GM12878 (cell line): ENCODE data around the gene SLC15A3. TPM values are rescaled to one million over a fixed set of nuclear protein-coding genes. Genes with fewer than 3 reads are reported as not detected.

Experiments
- ATAC-seq: fragments of 200-7000 bp; cut with Tn5 transposase; 3 replicates; pipeline ENCODE4 v1.9.1; 2020; ENCODE audit warnings: mild to moderate bottlenecking, moderate library complexity
- BruUV-seq: library from RNA; stranded (reverse); fragments of 400-500 nt; replicated peaks from 2 replicates; lab custom pipeline; 2021; lab: Mats Ljungman, UMichigan
- CTCF ChIA-PET: fragments of 300-600 bp; sonication (Branson Sonifier 250); formaldehyde crosslinking; extraction: SDS; loops from one replicate; lab custom pipeline; 2021; ENCODE audit warnings: inconsistent platforms; lab: Yijun Ruan, JAX
- POLR2A ChIA-PET: fragments of 350-600 bp; formaldehyde crosslinking; extraction: SDS; loops from one replicate; lab custom pipeline; 2021; ENCODE audit warnings: inconsistent platforms; lab: Charles Lee
- RAD21 ChIA-PET: fragments of 300-600 bp; sonication (Branson Sonifier 250); formaldehyde crosslinking; loops from one replicate; lab custom pipeline; 2023; ENCODE audit warnings: antibody characterized with exemption; ENCODE audit not compliant: unreplicated experiment; lab: Charles Lee
- SMC1A ChIA-PET: fragments of 300-600 bp; sonication (Branson Sonifier 250); formaldehyde crosslinking; loops from one replicate; lab custom pipeline; 2023; ENCODE audit not compliant: unreplicated experiment, uncharacterized antibody; lab: Charles Lee
- DNase-seq: peaks from one replicate; pipeline ENCODE4 v3.0.0-alpha.2; 2011; ENCODE audit warnings: low read depth, low spot score
- FAIRE-seq: peaks from 3 replicates; lab custom pipeline; 2011; peaks lifted over from hg19 to GRCh38; lab: Jason Lieb, UNC
- H2AFZ ChIP-seq: 2 replicates; pipeline ENCODE4 v1.6.0; 2011; ENCODE audit warnings: low read depth, low read length, control low read depth; ENCODE audit not compliant: control insufficient read depth
- H3K27ac ChIP-seq: 2 replicates; pipeline ENCODE4 v1.5.1; 2011; ENCODE audit warnings: control low read depth; ENCODE audit not compliant: control insufficient read depth, insufficient read depth
- H3K27me3 ChIP-seq, 2 experiments: replicated peaks in 1 of 2; 2 replicates each; pipeline versions ENCODE4 v1.6.0 to v1.6.1; 2011; ENCODE audit warnings: low read length in 1 of 2; ENCODE audit not compliant: control insufficient read depth in 2 of 2, insufficient read depth in 2 of 2
- H3K36me3 ChIP-seq, 2 experiments: 2 replicates each; pipeline ENCODE4 v1.5.1; 2011; ENCODE audit warnings: low read length in 1 of 2; ENCODE audit not compliant: control insufficient read depth in 2 of 2, insufficient read depth in 2 of 2
- H3K4me1 ChIP-seq: 2 replicates; pipeline ENCODE4 v1.6.1; 2011; ENCODE audit warnings: mild to moderate bottlenecking, low read length, moderate library complexity, mixed read lengths; ENCODE audit not compliant: control insufficient read depth, insufficient read depth
- H3K4me2 ChIP-seq: 2 replicates; pipeline ENCODE4 v1.6.0; 2011; ENCODE audit warnings: control low read depth; ENCODE audit not compliant: control insufficient read depth, insufficient read depth
- H3K4me3 ChIP-seq: fragments of 200-600 bp; sonication (generic); 2 replicates; pipeline ENCODE4 v1.5.1; 2016
- H3K79me2 ChIP-seq: 2 replicates; pipeline ENCODE4 v1.6.0; 2011; ENCODE audit warnings: low read length; ENCODE audit not compliant: control insufficient read depth, insufficient read depth
- H3K9ac ChIP-seq: 2 replicates; pipeline ENCODE4 v1.8.0; 2011; ENCODE audit warnings: low read length, control low read depth, mixed read lengths; ENCODE audit not compliant: control insufficient read depth, insufficient read depth
- H3K9me3 ChIP-seq: replicated peaks from 3 replicates; pipeline ENCODE4 v1.5.1; 2011; ENCODE audit warnings: mild to moderate bottlenecking, low read length; ENCODE audit not compliant: control insufficient read depth, insufficient read depth
- H4K20me1 ChIP-seq: 2 replicates; pipeline ENCODE4 v1.6.0; 2011; ENCODE audit not compliant: control insufficient read depth, insufficient read depth
- HDGF ChIP-seq: fragments of 450-650 bp; IDR thresholded peaks from 2 replicates; pipeline ENCODE4 v1.6.1; 2016; ENCODE audit warnings: antibody characterized with exemption
- PBX3 ChIP-seq: IDR thresholded peaks from 2 replicates; pipeline ENCODE4 v1.6.1; 2011; ENCODE audit warnings: mild to moderate bottlenecking, low read depth, low read length, moderate library complexity; ENCODE audit not compliant: insufficient replicate concordance
- RAD51 ChIP-seq: fragments of 450-650 bp; IDR thresholded peaks from 2 replicates; pipeline ENCODE4 v1.6.1; 2016; ENCODE audit warnings: moderate library complexity, mild to moderate bottlenecking, inconsistent platforms
- YBX1 ChIP-seq: fragments of 450-650 bp; IDR thresholded peaks from 2 replicates; pipeline ENCODE4 v1.6.1; 2016; ENCODE audit warnings: antibody characterized with exemption
- WGBS: methylation state at CpG from one replicate; pipeline ENCODE4 v1.1.6; 2016; ENCODE audit warnings: low lambda C conversion rate; ENCODE audit not compliant: insufficient replicate concordance, insufficient coverage; ENCODE audit errors: missing lambda C conversion rate; 5-methylcytosine and 5-hydroxymethylcytosine counted together
- in situ Hi-C: fragments of 300-500 bp; cut with MboI; formaldehyde crosslinking; loops from 9 replicates; pipeline ENCODE4 v1.14.3; 2018; ENCODE audit warnings: mixed read lengths
- intact Hi-C: fragments of 100-400 bp; cut with micrococcal nuclease; formaldehyde crosslinking; loops from one replicate; pipeline ENCODE4 v1.14.2; 2022; ENCODE audit not compliant: unreplicated experiment
- polyA plus RNA-seq, 11 experiments: library from polyadenylated mRNA; depleted of rRNA in 4 of 11; unstranded in 6 of 11; stranded (reverse) in 5 of 11; fragments of >200 nt; fragmentation: Nextera tagmentation in 4 of 11; fragmentation: Illumina TruSeq in 1 of 11; extraction: Ambion mirVana in 4 of 11; extraction: Trizol in 1 of 11; gene quantifications; 1 replicate in 1 of 11; 2 replicates in 10 of 11; pipeline versions ENCODE4 v1.2.1 to v1.2.3, GENCODE V29; 2011 to 2016; ENCODE audit warnings: inconsistent platforms in 2 of 11, missing spikeins in 2 of 11, low read depth in 1 of 11
- total RNA-seq, 4 experiments: library from RNA; depleted of rRNA in 3 of 4; stranded (reverse); fragments of >200 nt in 3 of 4; fragmentation: Illumina TruSeq in 1 of 4; extraction: Trizol in 1 of 4; gene quantifications; 2 replicates each; pipeline versions ENCODE4 v1.2.1 to v1.2.3, GENCODE V29; 2013 to 2021

SLC15A3 gene
- total and polyA plus RNA-seq, 10 of the 15 experiments (the other 5 are each of a cell fraction or from before 2014, with no cell fraction given): 17.7 to 102 (median 55.8) TPM

- Histone ChIP-seq H3K27me3 (no peaks in the 10 kb centered on the region), H3K9me3 (no peaks in the 10 kb centered on the region), H3K4me1 (peaks cover 28% of the 10 kb centered on the region), H3K79me2 (peaks cover 51% of the 10 kb centered on the region), H3K27ac (peak overlapping the region; percentile 97), H4K20me1 (no peaks in the 10 kb centered on the region; the same call in 1 of the 2 replicates)
- in situ Hi-C loops: no loop called here
- intact Hi-C loops: loop anchor here (10.0 kb wide), 1 partner anchor 107 kb away; the partner anchor contains the start of gene CCDC86
- no TSS peak for BruUV-seq
- WGBS: 0% methylated on average over 4 of the region's 8 CpGs
- TF ChIP-seq RAD51 (no peak), YBX1 (0 out of 2 replicates have a peak, but pooled peaks have one; percentile 40), HDGF (peak; percentile 100), PBX3 (peak; percentile 13)
- TF ChIP-seq, all 136 proteins: peak for 3
- CTCF ChIA-PET: interaction anchor here (1.6 to 2.0 kb wide), 2 partner anchors 16 to 21 kb away, joined by 3 to 5 read pairs; no protein-coding TSS in a partner anchor
- Histone ChIP-seq H2AFZ (peak overlapping the region; percentile 64), H3K9ac (peak overlapping the region; percentile 90), H3K4me2 (peak overlapping the region; percentile 98), H3K4me3 (peak overlapping the region; percentile 82), H3K36me3 (peaks cover 0 to 1% of the 10 kb centered on the region in 2 experiments; a peak in 2 of 4 replicates)
- no peak for FAIRE-seq
- SMC1A ChIA-PET: interaction anchor here (0.6 to 7.6 kb wide), 2 partner anchors 37 to 208 kb away, joined by 3 to 76 read pairs; partner anchors contain the start of gene TMEM109
- DNase-seq: no peak
- ATAC-seq: peak; percentile 10
- POLR2A ChIA-PET: interaction anchor here (2.3 to 3.3 kb wide), 2 partner anchors 11 to 38 kb away, joined by 8 to 9 read pairs; partner anchors contain the start of gene TMEM109
- RAD21 ChIA-PET: interaction anchor here (4.1 kb wide), 1 partner anchor 38 kb away, joined by 43 read pairs; the partner anchor contains the start of gene TMEM109
These were observed 421 bp downstream of the SLC15A3 start for GRCh38 chr11:60951606-60951903.
